ENCODE measurements around the gene ANKH. TPM values are rescaled to one million over a fixed set of nuclear protein-coding genes. Genes with fewer than 3 reads are reported as not detected.

The ANKH gene
- total RNA-seq, 4 donors from 2014 or later = 31.2 to 55.2 (median 34.7) TPM

DNA sequence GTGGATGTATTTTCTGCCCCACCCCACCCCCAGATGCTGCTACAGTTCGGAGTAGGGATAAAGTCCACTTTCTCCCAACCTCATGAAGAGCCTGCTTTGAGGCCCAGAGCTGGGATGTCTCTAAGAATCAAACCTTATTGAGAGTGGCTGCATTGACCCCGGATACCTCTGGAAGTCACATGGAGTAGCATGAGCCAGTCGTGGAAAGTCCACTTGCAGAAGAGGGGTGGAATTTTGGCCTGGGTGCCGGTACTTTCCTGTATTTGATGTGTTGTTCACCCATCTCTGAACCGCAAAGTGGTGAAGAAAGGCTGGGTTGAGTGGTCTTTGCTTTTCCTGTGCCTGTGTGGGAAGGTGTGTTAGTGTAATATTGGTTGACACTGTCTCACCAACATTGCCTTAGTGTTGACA is 203.4 kb downstream of the ANKH start:
- WGBS, 2 donors = 69 to 71% methylated on average over 5 of the region's 5 CpGs
- H3K4me1 ChIP-seq = peaks cover 18 to 31% of the 10 kb centered on the region in 2 donors
- H3K4me3 ChIP-seq (replicated peaks in 1 of 3) = no peak overlapping the region
- no peaks in the 10 kb centered on the region for H3K9me3 ChIP-seq
- TF ChIP-seq, protein P1, sequence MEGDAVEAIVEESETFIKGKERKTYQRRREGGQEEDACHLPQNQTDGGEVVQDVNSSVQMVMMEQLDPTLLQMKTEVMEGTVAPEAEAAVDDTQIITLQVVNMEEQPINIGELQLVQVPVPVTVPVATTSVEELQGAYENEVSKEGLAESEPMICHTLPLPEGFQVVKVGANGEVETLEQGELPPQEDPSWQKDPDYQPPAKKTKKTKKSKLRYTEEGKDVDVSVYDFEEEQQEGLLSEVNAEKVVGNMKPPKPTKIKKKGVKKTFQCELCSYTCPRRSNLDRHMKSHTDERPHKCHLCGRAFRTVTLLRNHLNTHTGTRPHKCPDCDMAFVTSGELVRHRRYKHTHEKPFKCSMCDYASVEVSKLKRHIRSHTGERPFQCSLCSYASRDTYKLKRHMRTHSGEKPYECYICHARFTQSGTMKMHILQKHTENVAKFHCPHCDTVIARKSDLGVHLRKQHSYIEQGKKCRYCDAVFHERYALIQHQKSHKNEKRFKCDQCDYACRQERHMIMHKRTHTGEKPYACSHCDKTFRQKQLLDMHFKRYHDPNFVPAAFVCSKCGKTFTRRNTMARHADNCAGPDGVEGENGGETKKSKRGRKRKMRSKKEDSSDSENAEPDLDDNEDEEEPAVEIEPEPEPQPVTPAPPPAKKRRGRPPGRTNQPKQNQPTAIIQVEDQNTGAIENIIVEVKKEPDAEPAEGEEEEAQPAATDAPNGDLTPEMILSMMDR (IDR thresholded peaks at IDR 0.05) = no peak
- no peak for TF ChIP-seq POLR2A (IDR thresholded peaks at IDR 0.05)
- intact Hi-C loops (cut with DNase I) = no loop called here
- H3K36me3 ChIP-seq = no peaks in the 10 kb centered on the region
- no peaks in the 10 kb centered on the region for H3K27me3 ChIP-seq
- DNase-seq = no peak
- no peak overlapping the region for H3K27ac ChIP-seq

DNA sequence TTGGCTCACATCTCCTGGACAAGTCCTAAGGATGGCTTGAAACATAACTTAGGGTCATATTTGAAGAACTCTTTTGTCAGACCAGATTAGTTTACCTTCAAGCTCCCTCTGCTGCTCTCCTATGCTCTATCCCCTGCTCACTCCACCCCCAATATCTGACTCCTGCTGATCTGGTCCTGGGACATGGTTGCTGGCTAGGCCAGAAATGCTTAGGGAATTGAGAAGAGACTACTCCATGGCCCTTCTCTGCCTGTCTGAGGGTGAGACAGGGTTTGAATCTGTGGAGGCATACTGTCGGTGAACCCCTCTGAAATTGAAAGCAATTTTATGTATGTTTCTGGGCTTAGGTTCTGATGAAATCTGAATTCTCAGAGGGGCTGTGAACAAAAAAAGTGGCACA is 203.8 kb downstream of the ANKH start:
- no peak for TF ChIP-seq POLR2A (IDR thresholded peaks at IDR 0.05)
- TF ChIP-seq, protein P1 (IDR thresholded peaks at IDR 0.05) = no peak
- Histone ChIP-seq H3K36me3 (no peaks in the 10 kb centered on the region), H3K4me3 (replicated peaks in 1 of 3) (no peak overlapping the region), H3K9me3 (no peaks in the 10 kb centered on the region), H3K27me3 (no peaks in the 10 kb centered on the region), H3K4me1 (peaks cover 18 to 33% of the 10 kb centered on the region in 2 donors), H3K27ac (no peak overlapping the region)
- intact Hi-C loops (cut with DNase I) = no loop called here
- no peak for DNase-seq
- WGBS, 2 donors = 88 to 100% methylated on average over 1 of the region's 1 CpG

DNA sequence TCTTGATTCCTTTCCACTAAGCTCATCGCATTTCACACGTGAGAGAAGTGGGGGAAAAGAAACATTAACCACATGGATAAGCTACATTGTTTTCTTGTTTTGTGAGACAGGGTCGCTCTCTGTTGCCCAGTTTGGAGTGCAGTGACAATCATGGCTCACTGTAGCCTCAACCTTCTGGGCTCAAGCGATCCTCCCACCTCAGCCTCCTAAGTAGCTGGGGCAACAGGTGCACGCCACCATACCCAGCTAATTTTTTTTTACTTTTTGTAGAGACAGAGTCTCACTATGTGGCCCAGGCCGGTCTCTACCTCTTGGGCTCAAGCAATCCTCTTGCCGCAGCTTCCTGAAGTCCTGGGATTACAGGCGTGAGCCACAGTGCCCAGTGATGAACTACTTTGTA is 204.3 kb downstream of the ANKH start:
- DNase-seq = no peak
- intact Hi-C loops (cut with DNase I) = no loop called here
- H3K27me3 ChIP-seq = no peaks in the 10 kb centered on the region
- no peaks in the 10 kb centered on the region for H3K9me3 ChIP-seq
- peaks cover 18 to 29% of the 10 kb centered on the region in 2 donors for H3K4me1 ChIP-seq
- WGBS, 2 donors = 82 to 91% methylated on average over 8 of the region's 8 CpGs
- no peak overlapping the region for H3K4me3 ChIP-seq (replicated peaks in 1 of 3)
- TF ChIP-seq POLR2A (IDR thresholded peaks at IDR 0.05) = no peak
- TF ChIP-seq, protein P1 (IDR thresholded peaks at IDR 0.05) = no peak
- H3K27ac ChIP-seq = no peak overlapping the region
- H3K36me3 ChIP-seq = no peaks in the 10 kb centered on the region

DNA sequence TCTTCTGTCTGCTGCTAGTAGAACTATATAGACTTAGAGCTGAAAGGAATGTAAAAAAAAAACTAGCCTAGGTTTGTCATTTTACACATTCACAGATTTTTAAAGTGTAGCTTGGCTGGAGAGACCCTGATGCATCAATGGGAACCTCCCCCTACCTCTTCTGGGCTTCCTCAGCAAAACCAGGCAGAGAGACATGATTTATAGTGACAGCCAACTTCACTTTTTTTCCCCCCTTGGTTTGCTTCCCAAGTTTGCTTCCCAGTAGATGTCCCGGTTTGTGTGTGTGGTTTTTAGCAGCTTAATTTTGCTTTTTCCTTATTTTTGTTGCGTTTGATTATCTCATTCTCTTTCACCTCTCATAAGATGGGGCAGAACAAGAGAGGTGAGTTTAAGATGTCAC is 205.2 kb downstream of the ANKH start:
- Histone ChIP-seq H3K9me3 (no peaks in the 10 kb centered on the region), H3K27me3 (no peaks in the 10 kb centered on the region), H3K4me1 (peaks cover 18 to 23% of the 10 kb centered on the region in 2 donors), H3K27ac (peak overlapping the region in 1 of 3 donors; percentile 30), H3K4me3 (replicated peaks in 1 of 3) (no peak overlapping the region), H3K36me3 (no peaks in the 10 kb centered on the region)
- 69 to 73% methylated on average over 2 of the region's 2 CpGs for WGBS, 2 donors
- no peak for DNase-seq
- intact Hi-C loops (cut with DNase I) = no loop called here
- TF ChIP-seq, protein P1 (IDR thresholded peaks at IDR 0.05) = no peak
- TF ChIP-seq POLR2A (IDR thresholded peaks at IDR 0.05) = no peak

DNA sequence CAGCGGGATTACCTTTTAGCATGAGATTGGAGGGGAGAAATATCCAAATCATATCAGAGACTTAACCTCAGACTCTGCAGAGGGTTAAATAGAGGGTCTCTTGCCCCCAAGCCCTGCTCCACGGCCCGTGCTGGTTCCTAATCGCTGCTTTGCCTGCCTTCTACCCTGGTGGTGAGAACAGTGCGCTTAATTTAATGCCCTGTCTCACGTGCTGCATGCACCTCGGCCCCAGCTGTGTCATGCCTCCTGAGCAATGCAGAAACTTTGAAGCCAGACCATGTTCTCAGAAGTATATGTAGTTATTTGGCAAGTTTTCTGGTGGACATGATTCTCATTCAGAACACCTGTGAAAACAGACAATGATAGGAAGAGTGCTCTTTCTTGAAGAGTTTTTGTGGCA is 205.6 kb downstream of the ANKH start:
- Histone ChIP-seq H3K27ac (peak overlapping the region in 1 of 3 donors; percentile 30), H3K27me3 (no peaks in the 10 kb centered on the region), H3K4me3 (replicated peaks in 1 of 3) (no peak overlapping the region), H3K9me3 (no peaks in the 10 kb centered on the region), H3K4me1 (peaks cover 18 to 22% of the 10 kb centered on the region in 2 donors), H3K36me3 (no peaks in the 10 kb centered on the region)
- peak in 1 of 2 donors; percentile 8 for DNase-seq
- 32 to 35% methylated on average over 7 of the region's 7 CpGs for WGBS, 2 donors
- no peak for TF ChIP-seq POLR2A (IDR thresholded peaks at IDR 0.05)
- intact Hi-C loops (cut with DNase I) = no loop called here
